Activated CD8-positive, alpha-beta memory T cell treated with anti-CD3 and anti-CD28 coated beads for 36 hours (primary cell): ENCODE data around the gene SPATA13. TPM values are rescaled to one million over a fixed set of nuclear protein-coding genes. Genes with fewer than 3 reads are reported as not detected.

Experiments
- CTCF ChIA-PET: fragments of 350-600 bp; sonication (Branson Sonifier 250); formaldehyde crosslinking; loops from one replicate; lab custom pipeline; 2021; ENCODE audit warnings: antibody characterized with exemption; lab: Charles Lee
- POLR2A ChIA-PET: fragments of 350-600 bp; sonication (Branson Sonifier 250); formaldehyde crosslinking; loops from one replicate; lab custom pipeline; 2021; ENCODE audit warnings: antibody characterized with exemption; lab: Charles Lee
- total RNA-seq, 2 experiments: library from RNA; stranded (reverse); gene quantifications; one replicate each; pipeline ENCODE4 v1.2.3, GENCODE V29; 2021

Gene SPATA13
- total RNA-seq, 2 experiments from 2014 or later = 54.7 TPM

DNA sequence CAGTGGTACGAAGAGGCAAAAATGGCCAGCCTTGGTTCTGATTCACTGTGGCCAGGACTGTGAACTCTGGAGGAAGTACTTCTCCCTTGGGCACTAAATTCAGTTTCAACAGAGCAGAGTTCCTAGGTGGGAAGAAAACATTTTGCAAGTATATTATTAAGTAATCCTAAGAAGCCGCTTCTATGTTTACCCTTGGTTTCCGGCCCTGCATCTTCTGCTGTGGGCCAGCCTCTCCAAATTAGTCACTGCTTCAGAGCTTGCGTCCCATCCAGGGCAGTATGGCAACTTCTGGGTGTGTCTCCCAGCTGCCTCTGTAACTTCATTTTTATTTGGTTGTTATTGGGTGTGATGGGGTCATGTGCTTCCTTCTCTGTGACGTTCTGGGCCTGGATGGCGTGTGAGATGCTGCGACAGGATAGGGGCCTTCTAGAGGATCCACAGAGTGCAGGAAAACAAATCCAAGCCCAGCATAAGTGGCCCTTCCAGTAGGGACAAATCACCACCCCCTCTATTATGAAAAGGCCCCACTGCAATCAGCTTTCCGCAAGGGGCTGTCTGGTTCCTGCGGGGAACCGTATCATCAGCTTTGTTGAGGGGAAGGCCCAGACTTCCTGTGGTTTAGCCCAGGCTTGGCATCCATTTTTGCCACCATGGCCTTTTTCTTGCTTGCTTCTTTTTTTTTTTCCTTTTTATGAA, 93.8 kb downstream of the SPATA13 start:
- CTCF ChIA-PET = interaction anchor here (0.7 to 6.4 kb wide), 3 partner anchors 12 to 19 kb away, joined by 4 to 29 read pairs (median 7); no protein-coding TSS in a partner anchor
- POLR2A ChIA-PET = interaction anchor here (0.6 to 5.4 kb wide), 9 partner anchors 11 to 157 kb away, joined by 3 to 26 read pairs (median 4); partner anchors contain the start of gene SPATA13

DNA sequence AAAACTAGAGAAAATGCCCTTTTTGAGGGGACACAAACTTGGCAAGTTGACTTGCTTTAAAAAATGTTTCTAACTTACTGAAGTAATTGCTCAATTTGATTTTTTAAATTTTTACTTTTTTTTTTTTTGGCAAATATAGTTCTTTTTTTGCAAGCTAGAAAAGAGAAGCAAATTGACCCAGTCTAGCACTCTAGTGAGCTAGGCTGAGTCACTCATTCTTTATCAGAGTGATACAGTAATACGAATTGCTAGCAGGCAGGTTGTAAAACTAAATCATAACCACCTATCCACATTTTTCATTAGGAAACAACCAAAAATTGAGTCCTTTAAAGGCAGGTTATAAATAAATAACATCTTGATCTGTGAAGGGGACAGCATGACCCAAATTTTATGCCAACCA, 97.0 kb downstream of the SPATA13 start:
- ChIA-PET POLR2A (interaction anchor here (1.1 kb wide), 1 partner anchor 17 kb away, joined by 4 read pairs; no protein-coding TSS in a partner anchor), CTCF (no interaction called here)

- ChIA-PET CTCF (interaction anchor here (0.6 to 0.9 kb wide), 2 partner anchors 9 to 10 kb away, joined by 3 read pairs; no protein-coding TSS in a partner anchor), POLR2A (interaction anchor here (1.4 kb wide), 1 partner anchor 10 kb away, joined by 6 read pairs; no protein-coding TSS in a partner anchor)
These were observed 101.0 kb downstream of the SPATA13 start for GRCh38 chr13:24261566-24261965.

- CTCF ChIA-PET = interaction anchor here (0.8 to 3.0 kb wide), 3 partner anchors 8 to 12 kb away, joined by 4 to 14 read pairs (median 6); no protein-coding TSS in a partner anchor
- POLR2A ChIA-PET = interaction anchor here (3.0 to 3.3 kb wide), 2 partner anchors 11 kb away, joined by 18 to 26 read pairs; no protein-coding TSS in a partner anchor
These were observed 103.1 kb downstream of the SPATA13 start for GRCh38 chr13:24263632-24264031.

- POLR2A ChIA-PET = interaction anchor here (1.2 to 3.3 kb wide), 3 partner anchors 9 to 13 kb away, joined by 4 to 26 read pairs (median 18); no protein-coding TSS in a partner anchor
- CTCF ChIA-PET = interaction anchor here (1.0 to 3.0 kb wide), 3 partner anchors 9 to 14 kb away, joined by 3 to 14 read pairs (median 6); no protein-coding TSS in a partner anchor
These were observed 104.5 kb downstream of the SPATA13 start for GRCh38 chr13:24264976-24265375.

DNA sequence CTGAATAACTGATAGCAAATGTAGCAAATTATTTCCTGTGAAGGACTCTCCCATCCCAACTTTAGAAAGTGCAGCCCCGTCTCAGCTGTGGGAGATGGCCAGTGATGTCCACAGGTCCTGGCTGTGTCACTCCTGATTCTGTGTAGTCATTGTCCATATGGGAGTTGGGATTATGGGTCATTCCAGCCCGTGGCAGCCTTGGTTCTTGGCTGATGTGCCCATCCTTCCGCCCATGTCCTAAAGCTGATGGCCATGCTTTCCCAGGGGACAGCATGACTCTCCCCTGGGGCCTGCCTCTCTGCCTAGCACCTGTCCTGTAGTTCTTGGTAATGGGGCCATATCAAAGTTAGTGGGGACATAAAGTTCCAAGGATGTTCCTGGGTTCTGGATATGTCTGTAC, 104.9 kb downstream of the SPATA13 start:
- ChIA-PET POLR2A (interaction anchor here (1.2 to 3.3 kb wide), 3 partner anchors 9 to 13 kb away, joined by 4 to 26 read pairs (median 18); no protein-coding TSS in a partner anchor), CTCF (interaction anchor here (0.9 to 3.0 kb wide), 4 partner anchors 9 to 14 kb away, joined by 3 to 14 read pairs (median 4); no protein-coding TSS in a partner anchor)

DNA sequence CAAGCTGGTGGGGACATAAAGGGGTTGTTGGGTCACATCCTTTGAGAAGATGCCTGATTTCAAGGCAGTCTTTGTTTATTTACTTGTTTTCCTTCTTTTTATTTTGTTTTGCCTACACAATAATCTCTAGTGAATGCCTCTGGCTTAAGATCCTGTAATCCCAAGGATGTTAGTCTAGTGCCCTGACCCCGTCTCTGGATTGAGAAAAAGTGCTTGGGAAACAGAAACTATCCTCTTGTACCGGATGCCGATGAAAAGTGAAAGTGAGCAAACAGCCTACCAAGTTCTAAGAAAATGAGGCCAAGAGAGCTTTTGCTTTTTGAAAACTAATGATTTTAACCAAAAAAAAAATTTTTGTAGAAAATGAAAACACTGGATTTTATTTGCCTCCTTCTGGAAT, 106.8 kb downstream of the SPATA13 start:
- CTCF ChIA-PET = interaction anchor here (1.1 kb wide), 1 partner anchor 16 kb away, joined by 3 read pairs; no protein-coding TSS in a partner anchor
- POLR2A ChIA-PET = interaction anchor here (1.1 kb wide), 1 partner anchor 13 kb away, joined by 4 read pairs; no protein-coding TSS in a partner anchor

GRCh38 chr13:24267801-24268200, 107.3 kb downstream of the SPATA13 start:
- POLR2A ChIA-PET = interaction anchor here (1.1 kb wide), 1 partner anchor 13 kb away, joined by 4 read pairs; no protein-coding TSS in a partner anchor
- CTCF ChIA-PET = interaction anchor here (1.1 kb wide), 1 partner anchor 16 kb away, joined by 3 read pairs; no protein-coding TSS in a partner anchor

GRCh38 chr13:24269821-24270220, 109.3 kb downstream of the SPATA13 start:
- CTCF ChIA-PET = interaction anchor here (1.1 to 2.0 kb wide), 5 partner anchors 8 to 41 kb away, joined by 3 to 7 read pairs (median 4); no protein-coding TSS in a partner anchor
- POLR2A ChIA-PET = interaction anchor here (0.7 to 1.1 kb wide), 2 partner anchors 16 to 41 kb away, joined by 3 to 4 read pairs; no protein-coding TSS in a partner anchor

GRCh38 chr13:24270639-24271141, 110.2 kb downstream of the SPATA13 start:
- CTCF ChIA-PET = interaction anchor here (0.6 to 2.0 kb wide), 6 partner anchors 9 to 237 kb away, joined by 3 to 7 read pairs (median 4); no protein-coding TSS in a partner anchor
- POLR2A ChIA-PET = interaction anchor here (0.8 to 1.3 kb wide), 3 partner anchors 17 to 37 kb away, joined by 3 to 11 read pairs (median 4); no protein-coding TSS in a partner anchor

DNA sequence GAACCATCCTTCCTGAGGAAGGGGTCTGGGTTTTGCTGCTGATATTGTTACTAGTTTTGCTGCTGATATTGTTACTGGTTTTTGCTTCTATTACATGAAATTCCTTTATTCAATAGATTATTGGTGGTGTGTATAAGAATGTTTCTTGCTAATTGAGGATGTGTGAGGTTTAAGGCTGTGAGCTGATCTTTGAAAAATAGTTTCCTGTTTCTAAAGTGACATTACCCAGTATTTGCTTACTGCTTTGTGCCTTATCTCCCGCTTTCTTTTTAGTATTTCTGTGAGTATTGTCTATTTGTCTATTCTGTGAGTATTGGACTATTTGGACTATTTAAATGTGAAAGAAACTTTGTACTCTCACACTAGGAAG, 110.7 kb downstream of the SPATA13 start:
- POLR2A ChIA-PET = interaction anchor here (0.8 to 1.3 kb wide), 2 partner anchors 20 to 38 kb away, joined by 3 to 11 read pairs; no protein-coding TSS in a partner anchor
- CTCF ChIA-PET = interaction anchor here (1.9 to 2.0 kb wide), 2 partner anchors 20 to 43 kb away, joined by 4 to 5 read pairs; no protein-coding TSS in a partner anchor

DNA sequence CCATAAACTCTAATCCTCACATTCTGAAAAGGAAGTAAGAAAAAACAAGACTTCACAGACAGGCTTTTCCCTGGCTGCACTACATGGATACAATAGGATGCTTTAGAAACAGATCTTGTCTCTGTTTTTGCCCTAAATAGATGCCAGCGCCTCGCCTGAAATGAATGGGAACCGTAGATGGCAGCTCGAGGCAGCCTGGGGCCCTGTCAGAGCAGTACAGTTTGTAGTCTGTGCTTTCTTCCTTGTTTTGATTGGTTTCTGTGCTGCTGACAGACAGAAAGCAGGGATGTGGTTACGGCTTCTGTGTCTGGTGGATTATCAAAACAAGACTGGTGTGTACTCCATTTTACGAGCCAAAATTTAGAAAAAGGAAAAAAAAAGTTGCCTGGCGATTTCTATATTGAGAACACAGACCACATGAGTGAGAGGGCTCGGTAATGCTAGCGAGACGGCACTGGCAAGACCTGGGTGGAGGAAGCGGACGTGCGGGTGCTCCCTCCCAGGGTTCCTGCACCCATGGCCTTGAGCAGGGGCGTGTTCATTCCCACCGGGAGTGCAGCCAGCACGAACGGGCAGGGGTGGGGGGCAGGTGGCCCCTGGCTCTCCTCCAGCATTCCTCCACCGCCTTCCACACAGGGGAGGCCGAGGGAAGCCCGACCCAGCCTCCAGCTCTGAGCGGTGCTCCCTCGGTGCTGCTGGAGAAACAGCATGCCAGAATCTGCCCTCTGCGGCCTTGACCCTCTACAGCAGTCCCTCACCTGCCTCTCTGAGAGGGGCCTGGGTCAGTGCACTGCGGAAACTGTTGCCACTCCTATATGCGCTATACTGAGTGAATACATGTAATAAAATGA, 111.3 kb downstream of the SPATA13 start:
- ChIA-PET POLR2A (interaction anchor here (0.8 to 1.4 kb wide), 4 partner anchors 16 to 38 kb away, joined by 3 to 7 read pairs (median 4); no protein-coding TSS in a partner anchor), CTCF (interaction anchor here (2.0 to 3.4 kb wide), 2 partner anchors 18 to 43 kb away, joined by 5 to 29 read pairs; no protein-coding TSS in a partner anchor)

GRCh38 chr13:24272452-24273161, 112.1 kb downstream of the SPATA13 start:
- ChIA-PET POLR2A (interaction anchor here (0.5 to 3.0 kb wide), 5 partner anchors 7 to 232 kb away, joined by 3 to 18 read pairs (median 6); no protein-coding TSS in a partner anchor), CTCF (interaction anchor here (3.4 kb wide), 1 partner anchor 19 kb away, joined by 29 read pairs; no protein-coding TSS in a partner anchor)

- CTCF ChIA-PET = interaction anchor here (1.2 to 3.4 kb wide), 3 partner anchors 9 to 20 kb away, joined by 4 to 29 read pairs (median 14); no protein-coding TSS in a partner anchor
- POLR2A ChIA-PET = interaction anchor here (0.8 to 3.0 kb wide), 5 partner anchors 9 to 22 kb away, joined by 3 to 18 read pairs (median 4); no protein-coding TSS in a partner anchor
These were observed 113.4 kb downstream of the SPATA13 start for GRCh38 chr13:24273926-24274325.

DNA sequence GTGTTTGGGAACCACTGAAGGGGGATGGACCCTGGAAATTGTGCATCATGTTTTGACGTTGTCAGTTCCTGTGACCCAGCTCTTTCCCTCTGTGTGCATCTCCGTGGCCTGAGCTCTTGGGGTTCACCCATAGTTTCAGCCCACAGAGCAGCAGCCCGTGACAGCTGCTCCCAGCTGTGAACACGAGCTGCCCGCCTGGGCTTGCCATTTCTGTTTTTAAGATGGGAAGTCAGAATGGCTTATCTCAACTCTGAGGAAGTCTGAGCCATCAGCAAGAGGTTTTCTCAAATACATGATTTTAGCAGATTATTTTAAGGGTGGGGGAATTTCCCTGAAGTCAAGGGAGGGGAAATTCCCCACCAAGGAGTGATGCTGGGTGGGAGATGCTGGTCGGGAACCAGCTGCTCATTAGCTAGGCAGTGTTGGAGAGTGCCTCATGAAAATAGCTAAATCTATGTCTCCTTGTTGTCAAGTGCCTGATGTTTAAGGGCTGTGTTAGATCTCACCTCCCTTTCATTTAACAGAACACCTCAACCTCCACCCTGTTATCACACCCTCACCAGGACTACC, 114.0 kb downstream of the SPATA13 start:
- POLR2A ChIA-PET = interaction anchor here (0.8 to 3.0 kb wide), 5 partner anchors 9 to 23 kb away, joined by 3 to 18 read pairs (median 4); no protein-coding TSS in a partner anchor
- CTCF ChIA-PET = interaction anchor here (1.2 to 3.4 kb wide), 3 partner anchors 9 to 21 kb away, joined by 4 to 29 read pairs (median 14); no protein-coding TSS in a partner anchor

GRCh38 chr13:24275041-24275440, 114.5 kb downstream of the SPATA13 start:
- POLR2A ChIA-PET = interaction anchor here (1.3 to 3.0 kb wide), 3 partner anchors 10 to 21 kb away, joined by 4 to 18 read pairs (median 9); no protein-coding TSS in a partner anchor
- CTCF ChIA-PET = interaction anchor here (1.6 to 3.4 kb wide), 2 partner anchors 10 to 21 kb away, joined by 14 to 29 read pairs; no protein-coding TSS in a partner anchor
